Nephron (organoid): ENCODE results near the gene CEBPG.
A peak's percentile ranks its signal among the peaks of the same experiment; 100 is the strongest.

ENCODE experiments used
- H3K27ac Mint-ChIP-seq, 3 experiments: 2 replicates each; pipeline ENCODE4 v1.8.0; 2020; ENCODE audit warnings: mixed read lengths in 3 of 3, mild to moderate bottlenecking in 2 of 3, moderate library complexity in 1 of 3
- H3K27me3 Mint-ChIP-seq: 2 replicates; pipeline ENCODE4 v1.8.0; 2021; ENCODE audit warnings: low read depth, mild to moderate bottlenecking, moderate library complexity, mixed read lengths
- H3K36me3 Mint-ChIP-seq: 2 replicates; pipeline ENCODE4 v1.8.0; 2020; ENCODE audit warnings: low read depth, mixed read lengths
- H3K4me1 Mint-ChIP-seq: 2 replicates; pipeline ENCODE4 v1.8.0; 2020; ENCODE audit warnings: mixed read lengths
- H3K4me3 Mint-ChIP-seq, 3 experiments: 2 replicates each; pipeline ENCODE4 v1.8.0; 2020; ENCODE audit warnings: mild to moderate bottlenecking in 3 of 3, mixed read lengths in 3 of 3, moderate library complexity in 2 of 3
- H3K9me3 Mint-ChIP-seq: 2 replicates; pipeline ENCODE4 v1.8.0; 2020; ENCODE audit warnings: mixed read lengths
- CTCF ChIP-seq, 3 experiments: fragments of 200-600 bp; sonication (generic); IDR thresholded peaks; one replicate each; pipeline ENCODE4 v1.5.0; 2021; ENCODE audit warnings: antibody characterized with exemption in 3 of 3; ENCODE audit not compliant: unreplicated experiment in 3 of 3

The CEBPG gene

GRCh38 chr19:33397536-33398360 lies 24.2 kb downstream of the CEBPG start:
- Mint-ChIP-seq H3K27me3 (peaks cover 7% of the 10 kb centered on the region), H3K27ac (no peak overlapping the region), H3K36me3 (no peaks in the 10 kb centered on the region), H3K4me3 (no peak overlapping the region), H3K9me3 (no peaks in the 10 kb centered on the region), H3K4me1 (peaks cover 12% of the 10 kb centered on the region)
- TF ChIP-seq CTCF (IDR thresholded peaks at IDR 0.05; ENCODE audit: unreplicated experiment in 3 of 3) = peak; percentile 51 to 57 (median 52)

- Mint-ChIP-seq H3K4me1 (peaks cover 11% of the 10 kb centered on the region), H3K27me3 (peaks cover 7% of the 10 kb centered on the region), H3K36me3 (no peaks in the 10 kb centered on the region), H3K4me3 (no peak overlapping the region), H3K9me3 (no peaks in the 10 kb centered on the region), H3K27ac (no peak overlapping the region)
- peak in 2 of 3 experiments; percentile 2 to 15 for TF ChIP-seq CTCF (IDR thresholded peaks at IDR 0.05; ENCODE audit: unreplicated experiment in 3 of 3)
Observed at GRCh38 chr19:33398361-33399060, 25.0 kb downstream of the CEBPG start.

- H3K9me3 Mint-ChIP-seq = no peaks in the 10 kb centered on the region
- no peaks in the 10 kb centered on the region for H3K36me3 Mint-ChIP-seq
- no peak overlapping the region for H3K4me3 Mint-ChIP-seq
- no peak for TF ChIP-seq CTCF (IDR thresholded peaks at IDR 0.05; ENCODE audit: unreplicated experiment in 3 of 3)
- H3K4me1 Mint-ChIP-seq = peaks cover 8% of the 10 kb centered on the region
- H3K27me3 Mint-ChIP-seq = peaks cover 7% of the 10 kb centered on the region
- H3K27ac Mint-ChIP-seq = no peak overlapping the region
Observed at GRCh38 chr19:33399081-33399744, 25.7 kb downstream of the CEBPG start.

GRCh38 chr19:33399745-33400681 lies 26.5 kb downstream of the CEBPG start:
- Mint-ChIP-seq H3K4me3 (no peak overlapping the region), H3K27ac (no peak overlapping the region), H3K27me3 (peaks cover 3% of the 10 kb centered on the region), H3K4me1 (peaks cover 16% of the 10 kb centered on the region), H3K36me3 (no peaks in the 10 kb centered on the region), H3K9me3 (no peaks in the 10 kb centered on the region)
- no peak for TF ChIP-seq CTCF (IDR thresholded peaks at IDR 0.05; ENCODE audit: unreplicated experiment in 3 of 3)

GRCh38 chr19:33400856-33401682 lies 27.6 kb downstream of the CEBPG start:
- Mint-ChIP-seq H3K36me3 (no peaks in the 10 kb centered on the region), H3K4me3 (no peak overlapping the region), H3K9me3 (no peaks in the 10 kb centered on the region), H3K27ac (no peak overlapping the region), H3K4me1 (peaks cover 20% of the 10 kb centered on the region), H3K27me3 (no peaks in the 10 kb centered on the region)
- no peak for TF ChIP-seq CTCF (IDR thresholded peaks at IDR 0.05; ENCODE audit: unreplicated experiment in 3 of 3)
